ENCODE data around the gene DOCK2.

- no peak for TF ChIP-seq CTCF (IDR thresholded peaks at IDR 0.05; ENCODE audit: low read length)
- TF ChIP-seq EZH2 (optimal IDR thresholded peaks at IDR 0.05; ENCODE audit: low read depth, low read length): no peak
- no peak for TF ChIP-seq EZH2phosphoT487 (IDR thresholded peaks at IDR 0.05; ENCODE audit: low read length)
These were observed 116.7 kb downstream of the DOCK2 start for GRCh38 chr5:169753795-169754194.

All from MM.1S (cell line).